Ishikawa (cell line): Measurements from ENCODE around the gene RHOF.

Experiments
- CEBPB ChIP-seq: IDR thresholded peaks from 2 replicates; pipeline ENCODE4 v1.6.1; 2012
- CREB1 ChIP-seq: IDR thresholded peaks from 2 replicates; pipeline ENCODE4 v1.6.1; 2012; ENCODE audit warnings: low read depth
- EGR1 ChIP-seq: IDR thresholded peaks from 2 replicates; pipeline ENCODE4 v1.6.1; 2012
- EP300 ChIP-seq: IDR thresholded peaks from 2 replicates; pipeline ENCODE4 v1.6.1; 2012; ENCODE audit warnings: borderline replicate concordance
- FOXM1 ChIP-seq: IDR thresholded peaks from 2 replicates; pipeline ENCODE4 v1.6.1; 2012; ENCODE audit warnings: low read depth, borderline replicate concordance
- MAX ChIP-seq: IDR thresholded peaks from 2 replicates; pipeline ENCODE4 v1.6.1; 2012
- NFIC ChIP-seq: IDR thresholded peaks from 2 replicates; pipeline ENCODE4 v1.6.1; 2012
- RAD21 ChIP-seq: IDR thresholded peaks from 2 replicates; pipeline ENCODE4 v1.6.1; 2012; ENCODE audit warnings: low read depth
- REST ChIP-seq: IDR thresholded peaks from 2 replicates; pipeline ENCODE4 v1.6.1; 2012; ENCODE audit warnings: low read depth, mild to moderate bottlenecking
- TAF1 ChIP-seq: IDR thresholded peaks from 2 replicates; pipeline ENCODE4 v1.6.1; 2012; ENCODE audit warnings: low read depth, mild to moderate bottlenecking
- TCF12 ChIP-seq: IDR thresholded peaks from 2 replicates; pipeline ENCODE4 v1.6.1; 2012; ENCODE audit warnings: low read depth
- TEAD4 ChIP-seq: IDR thresholded peaks from 2 replicates; pipeline ENCODE4 v1.6.1; 2012
- USF1 ChIP-seq: IDR thresholded peaks from 2 replicates; pipeline ENCODE4 v1.6.1; 2012
- YY1 ChIP-seq: IDR thresholded peaks from 2 replicates; pipeline ENCODE4 v1.6.1; 2012; ENCODE audit warnings: low read depth
- ZBTB7A ChIP-seq: IDR thresholded peaks from 2 replicates; pipeline ENCODE4 v1.6.1; 2012; ENCODE audit warnings: low read depth

The RHOF gene

GRCh38 chr12:121812921-121813896 is 19.7 kb upstream of the RHOF start:
- no peak for TF ChIP-seq RAD21
- no peak for TF ChIP-seq ZBTB7A
- no peak for TF ChIP-seq TAF1
- no peak for TF ChIP-seq FOXM1

- TF ChIP-seq CEBPB (no peak), FOXM1 (no peak), RAD21 (no peak), EP300 (no peak), EGR1 (no peak), YY1 (no peak), TCF12 (0 out of 2 replicates have a peak, but pooled peaks have one; percentile 1), TAF1 (no peak; the same call in 1 of the 2 replicates), ZBTB7A (no peak), REST (no peak), MAX (no peak), USF1 (no peak), CREB1 (no peak), TEAD4 (peak; percentile 50; the same call in 1 of the 2 replicates), NFIC (no peak)
These were observed 18.9 kb upstream of the RHOF start for GRCh38 chr12:121812320-121812871.

- TF ChIP-seq TEAD4 (no peak), RAD21 (peak; percentile 60; the same call in 1 of the 2 replicates), EP300 (peak; percentile 34; the same call in 1 of the 2 replicates), ZBTB7A (peak; percentile 70; the same call in 1 of the 2 replicates), TCF12 (peak; percentile 15; the same call in 1 of the 2 replicates)
These were observed 18.2 kb upstream of the RHOF start for GRCh38 chr12:121811434-121812319.

GRCh38 chr12:121810833-121811433 is 17.4 kb upstream of the RHOF start:
- TF ChIP-seq USF1 (no peak), MAX (no peak), NFIC (no peak), TAF1 (no peak), YY1 (no peak), TCF12 (no peak), EP300 (no peak), CREB1 (no peak), EGR1 (no peak), TEAD4 (no peak), FOXM1 (no peak), RAD21 (no peak), REST (no peak)
